Measurements from ENCODE around the gene ACOX1. TPM values are rescaled to one million over a fixed set of nuclear protein-coding genes. Genes with fewer than 3 reads are reported as not detected.

The ACOX1 gene
- total and polyA plus RNA-seq, 4 donors: 14.6 to 48.8 (median 28.8) TPM

DNA sequence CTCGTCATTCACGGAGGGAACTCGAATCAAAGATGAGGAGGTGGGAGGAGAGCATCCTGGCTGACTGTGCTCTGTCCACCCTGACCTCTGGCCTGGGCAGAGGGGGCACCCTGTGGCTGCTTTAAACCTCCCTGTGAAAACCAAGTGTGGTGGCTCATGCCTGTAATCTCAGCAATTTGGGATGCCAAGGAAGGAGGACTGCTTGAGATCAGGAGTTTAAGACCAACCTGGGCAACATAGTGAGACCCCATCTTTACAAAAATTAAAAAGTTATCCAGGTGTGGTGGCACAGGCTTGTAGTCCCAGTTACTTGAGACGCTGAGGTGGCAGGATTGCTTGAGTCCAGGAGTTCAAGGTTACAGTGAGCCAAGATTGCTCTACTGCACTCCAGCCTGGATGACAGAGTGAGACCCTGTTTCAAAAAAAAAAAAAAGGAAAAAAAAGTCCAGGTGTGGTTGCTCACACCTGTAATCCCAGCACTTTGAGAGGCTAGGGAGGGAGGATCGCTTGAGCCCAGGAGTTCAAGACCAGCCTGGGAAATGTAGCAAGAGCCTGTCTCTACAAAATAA is 15.9 kb upstream of the ACOX1 start:
- Histone ChIP-seq H3K27ac (ENCODE audit: low read depth in 1 of 2, low read length in 2 of 2) (no peak overlapping the region), H3K4me1 (ENCODE audit: control insufficient read depth in 1 of 2, insufficient read depth in 2 of 2, low read length in 2 of 2) (no peaks in the 10 kb centered on the region), H3K4me3 (ENCODE audit: low read length in 2 of 2) (no peak overlapping the region), H3K27me3 (ENCODE audit: control insufficient read depth in 1 of 2, insufficient read depth in 2 of 2, low read length in 1 of 2) (no peaks in the 10 kb centered on the region), H3K9me3 (ENCODE audit: control insufficient read depth, low read length) (no peaks in the 10 kb centered on the region), H3K36me3 (ENCODE audit: control insufficient read depth in 1 of 2, insufficient read depth in 2 of 2, low read length in 1 of 2) (no peaks in the 10 kb centered on the region)
- ATAC-seq (ENCODE audit: low FRiP score): no peak
- 92% methylated on average over 5 of the region's 5 CpGs for WGBS, 2 donors
- DNase-seq: peak in 1 of 2 donors; percentile 15
- intact Hi-C loops (cut with DNase I): no loop called here

DNA sequence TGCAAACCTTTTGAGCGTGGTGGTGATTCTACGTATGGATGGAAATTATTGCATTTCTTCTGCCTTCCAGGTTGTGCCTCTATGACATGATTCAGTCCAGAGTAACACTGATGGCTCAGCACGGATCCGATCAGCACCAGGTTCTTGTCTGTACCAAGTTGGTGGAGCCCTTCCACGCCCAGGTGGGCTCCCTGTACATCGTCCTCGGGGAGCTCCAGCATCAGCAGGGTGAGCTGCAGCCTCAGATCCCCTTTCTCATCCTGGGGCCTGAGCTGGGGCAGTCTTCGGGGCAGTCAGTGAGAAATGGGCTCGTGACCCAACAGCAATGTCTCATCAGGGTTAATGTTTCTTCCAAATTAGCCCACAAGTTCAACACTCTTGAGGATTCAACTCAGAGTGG is 12.4 kb upstream of the ACOX1 start:
- H3K36me3 ChIP-seq (ENCODE audit: control insufficient read depth in 1 of 2, insufficient read depth in 2 of 2, low read length in 1 of 2): no peaks in the 10 kb centered on the region
- 95 to 98% methylated on average over 9 of the region's 9 CpGs for WGBS, 2 donors
- intact Hi-C loops (cut with DNase I): no loop called here

DNA sequence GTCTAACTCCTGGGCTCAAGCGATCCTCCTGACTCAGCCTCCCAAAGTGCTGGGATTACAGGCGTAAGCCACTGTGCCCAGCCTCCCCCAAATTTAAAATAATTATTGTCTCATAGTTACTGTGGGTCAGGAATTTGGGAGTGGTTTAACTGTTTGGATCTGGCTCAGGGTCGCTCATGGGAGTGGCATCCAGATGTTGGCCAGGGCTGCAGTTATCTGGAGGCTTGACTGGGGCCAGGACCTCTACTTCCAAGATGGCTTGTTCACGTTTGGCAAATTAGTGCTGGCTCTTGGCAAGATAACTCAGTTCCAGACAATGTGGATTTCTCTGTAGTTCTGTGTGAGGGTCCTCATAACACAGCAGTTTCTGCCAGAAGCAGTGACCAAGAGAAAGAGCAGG is 8.1 kb upstream of the ACOX1 start:
- peak in 1 of 2 donors; percentile 11 for DNase-seq
- Histone ChIP-seq H3K27me3 (ENCODE audit: control insufficient read depth in 1 of 2, insufficient read depth in 2 of 2, low read length in 1 of 2) (no peaks in the 10 kb centered on the region), H3K9me3 (ENCODE audit: control insufficient read depth, low read length) (no peaks in the 10 kb centered on the region), H3K4me3 (ENCODE audit: low read length in 2 of 2) (no peak overlapping the region), H3K36me3 (ENCODE audit: control insufficient read depth in 1 of 2, insufficient read depth in 2 of 2, low read length in 1 of 2) (no peaks in the 10 kb centered on the region), H3K27ac (ENCODE audit: low read depth in 1 of 2, low read length in 2 of 2) (no peak overlapping the region), H3K4me1 (ENCODE audit: control insufficient read depth in 1 of 2, insufficient read depth in 2 of 2, low read length in 2 of 2) (no peaks in the 10 kb centered on the region)
- intact Hi-C loops (cut with DNase I): no loop called here
- ATAC-seq (ENCODE audit: low FRiP score): no peak
- 76% methylated on average over 4 of the region's 4 CpGs for WGBS, 2 donors

More for the DNA sequence above, 12.4 kb upstream of the ACOX1 start:
- Histone ChIP-seq H3K27me3 (ENCODE audit: control insufficient read depth in 1 of 2, insufficient read depth in 2 of 2, low read length in 1 of 2) (no peaks in the 10 kb centered on the region), H3K4me3 (ENCODE audit: low read length in 2 of 2) (no peak overlapping the region), H3K4me1 (ENCODE audit: control insufficient read depth in 1 of 2, insufficient read depth in 2 of 2, low read length in 2 of 2) (no peaks in the 10 kb centered on the region), H3K9me3 (ENCODE audit: control insufficient read depth, low read length) (no peaks in the 10 kb centered on the region), H3K27ac (ENCODE audit: low read depth in 1 of 2, low read length in 2 of 2) (no peak overlapping the region)
- ATAC-seq (ENCODE audit: low FRiP score) (no peak), DNase-seq (peak in 1 of 2 donors; percentile 9)

DNA sequence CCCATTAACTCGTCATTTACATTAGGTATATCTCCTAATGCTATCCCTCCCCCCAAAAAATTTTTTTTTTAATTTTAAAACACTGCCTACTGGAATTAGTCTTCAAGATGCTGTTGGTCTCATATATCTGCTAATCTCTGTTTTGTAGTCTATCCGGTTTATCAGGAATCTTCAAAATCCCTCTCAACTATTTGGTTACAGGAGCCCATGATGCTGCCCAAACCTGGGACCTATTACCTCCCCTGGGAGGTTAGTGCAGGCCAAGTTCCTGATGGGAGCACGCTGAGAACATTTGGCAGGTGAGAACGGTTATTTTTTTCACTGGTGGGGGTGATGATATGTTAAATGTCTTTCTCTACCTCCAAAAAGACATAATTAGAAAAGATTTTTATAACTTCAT is 7.0 kb upstream of the ACOX1 start:
- H3K27me3 ChIP-seq (ENCODE audit: control insufficient read depth in 1 of 2, insufficient read depth in 2 of 2, low read length in 1 of 2): no peaks in the 10 kb centered on the region
- H3K9me3 ChIP-seq (ENCODE audit: control insufficient read depth, low read length): no peaks in the 10 kb centered on the region
- no peaks in the 10 kb centered on the region for H3K36me3 ChIP-seq (ENCODE audit: control insufficient read depth in 1 of 2, insufficient read depth in 2 of 2, low read length in 1 of 2)
- H3K27ac ChIP-seq (ENCODE audit: low read depth in 1 of 2, low read length in 2 of 2): no peak overlapping the region
- ATAC-seq (ENCODE audit: low FRiP score) (no peak), DNase-seq (peak in 1 of 2 donors; percentile 2)
- intact Hi-C loops (cut with DNase I): no loop called here
- H3K4me3 ChIP-seq (ENCODE audit: low read length in 2 of 2): no peak overlapping the region
- no peaks in the 10 kb centered on the region for H3K4me1 ChIP-seq (ENCODE audit: control insufficient read depth in 1 of 2, insufficient read depth in 2 of 2, low read length in 2 of 2)
- WGBS, 2 donors: 91 to 94% methylated on average over 4 of the region's 4 CpGs

DNA sequence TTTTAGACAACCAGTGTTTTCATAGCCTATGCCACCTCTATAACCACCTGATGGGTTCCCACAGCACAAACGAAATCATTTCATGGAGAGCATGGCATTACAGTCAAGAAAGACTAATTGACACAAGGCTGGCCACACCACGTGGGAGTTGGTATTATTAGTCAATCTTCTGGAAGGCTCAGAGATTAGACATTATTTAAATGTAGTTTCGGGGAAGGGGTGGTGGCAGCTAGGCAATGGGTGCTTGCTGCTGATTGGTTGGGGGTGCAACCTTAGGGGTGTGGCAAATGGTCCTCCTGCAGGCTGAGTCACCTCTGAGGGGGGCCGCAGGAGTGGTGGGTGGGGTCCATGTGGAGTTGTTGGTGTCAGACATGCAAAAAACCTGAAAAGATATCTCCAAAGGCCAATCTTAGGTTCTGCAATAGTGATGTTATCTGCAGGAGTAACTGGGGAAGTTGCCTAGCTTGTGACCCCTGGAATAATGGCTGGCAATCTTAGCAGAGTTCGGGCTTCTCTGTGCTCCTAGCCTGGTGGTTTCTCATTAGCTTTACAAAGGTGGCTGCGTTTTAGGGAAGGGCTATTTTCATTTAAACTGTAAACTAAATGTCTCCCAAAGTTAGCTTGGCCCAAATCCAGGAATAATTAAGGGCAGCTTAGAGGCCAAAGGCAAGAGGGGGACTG is 4.7 kb upstream of the ACOX1 start:
- intact Hi-C loops (cut with DNase I): no loop called here
- ATAC-seq (ENCODE audit: low FRiP score) (no peak), DNase-seq (peak in 1 of 2 donors; percentile 62)
- no peaks in the 10 kb centered on the region for H3K9me3 ChIP-seq (ENCODE audit: control insufficient read depth, low read length)
- no peaks in the 10 kb centered on the region for H3K4me1 ChIP-seq (ENCODE audit: control insufficient read depth in 1 of 2, insufficient read depth in 2 of 2, low read length in 2 of 2)
- no peak overlapping the region for H3K27ac ChIP-seq (ENCODE audit: low read depth in 1 of 2, low read length in 2 of 2)
- no peaks in the 10 kb centered on the region for H3K27me3 ChIP-seq (ENCODE audit: control insufficient read depth in 1 of 2, insufficient read depth in 2 of 2, low read length in 1 of 2)
- no peaks in the 10 kb centered on the region for H3K36me3 ChIP-seq (ENCODE audit: control insufficient read depth in 1 of 2, insufficient read depth in 2 of 2, low read length in 1 of 2)
- no peak overlapping the region for H3K4me3 ChIP-seq (ENCODE audit: low read length in 2 of 2)
- WGBS, 2 donors: 57 to 70% methylated on average over 6 of the region's 6 CpGs

DNA sequence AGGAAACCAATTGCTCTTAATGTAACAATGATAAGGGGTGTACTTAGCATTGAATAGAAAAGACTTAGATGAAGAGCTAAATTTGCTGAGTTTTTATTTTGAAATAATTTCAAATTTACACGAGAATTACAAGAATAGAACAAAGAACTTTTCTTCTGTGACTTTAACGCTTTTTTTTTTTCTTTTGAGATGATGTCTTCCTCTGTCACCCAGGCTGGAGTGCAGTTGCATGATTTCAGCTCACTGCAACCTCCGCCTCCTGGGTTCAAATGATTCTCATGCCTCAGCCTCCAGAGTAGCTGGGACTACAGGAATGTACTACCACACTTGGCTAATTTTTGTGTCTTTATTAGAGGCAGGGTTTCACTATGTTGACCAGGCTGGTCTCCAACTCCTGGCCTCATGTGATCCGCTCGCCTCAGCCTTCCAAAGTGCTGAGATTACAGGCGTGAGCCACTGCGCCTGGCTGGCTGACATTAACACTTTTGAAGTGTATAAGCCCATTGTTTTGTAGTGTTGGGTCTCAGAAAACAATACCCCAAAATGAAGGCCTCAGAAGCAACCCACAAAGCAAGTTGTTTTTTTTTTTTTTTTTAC is 2.2 kb upstream of the ACOX1 start:
- Histone ChIP-seq H3K4me3 (ENCODE audit: low read length in 2 of 2) (no peak overlapping the region), H3K9me3 (ENCODE audit: control insufficient read depth, low read length) (no peaks in the 10 kb centered on the region), H3K27ac (ENCODE audit: low read depth in 1 of 2, low read length in 2 of 2) (no peak overlapping the region), H3K36me3 (ENCODE audit: control insufficient read depth in 1 of 2, insufficient read depth in 2 of 2, low read length in 1 of 2) (no peaks in the 10 kb centered on the region), H3K27me3 (ENCODE audit: control insufficient read depth in 1 of 2, insufficient read depth in 2 of 2, low read length in 1 of 2) (no peaks in the 10 kb centered on the region), H3K4me1 (ENCODE audit: control insufficient read depth in 1 of 2, insufficient read depth in 2 of 2, low read length in 2 of 2) (no peaks in the 10 kb centered on the region)
- DNase-seq (peak in 1 of 2 donors; percentile 10), ATAC-seq (ENCODE audit: low FRiP score) (no peak)
- WGBS, 2 donors: 93 to 96% methylated on average over 7 of the region's 7 CpGs
- intact Hi-C loops (cut with DNase I): no loop called here

DNA sequence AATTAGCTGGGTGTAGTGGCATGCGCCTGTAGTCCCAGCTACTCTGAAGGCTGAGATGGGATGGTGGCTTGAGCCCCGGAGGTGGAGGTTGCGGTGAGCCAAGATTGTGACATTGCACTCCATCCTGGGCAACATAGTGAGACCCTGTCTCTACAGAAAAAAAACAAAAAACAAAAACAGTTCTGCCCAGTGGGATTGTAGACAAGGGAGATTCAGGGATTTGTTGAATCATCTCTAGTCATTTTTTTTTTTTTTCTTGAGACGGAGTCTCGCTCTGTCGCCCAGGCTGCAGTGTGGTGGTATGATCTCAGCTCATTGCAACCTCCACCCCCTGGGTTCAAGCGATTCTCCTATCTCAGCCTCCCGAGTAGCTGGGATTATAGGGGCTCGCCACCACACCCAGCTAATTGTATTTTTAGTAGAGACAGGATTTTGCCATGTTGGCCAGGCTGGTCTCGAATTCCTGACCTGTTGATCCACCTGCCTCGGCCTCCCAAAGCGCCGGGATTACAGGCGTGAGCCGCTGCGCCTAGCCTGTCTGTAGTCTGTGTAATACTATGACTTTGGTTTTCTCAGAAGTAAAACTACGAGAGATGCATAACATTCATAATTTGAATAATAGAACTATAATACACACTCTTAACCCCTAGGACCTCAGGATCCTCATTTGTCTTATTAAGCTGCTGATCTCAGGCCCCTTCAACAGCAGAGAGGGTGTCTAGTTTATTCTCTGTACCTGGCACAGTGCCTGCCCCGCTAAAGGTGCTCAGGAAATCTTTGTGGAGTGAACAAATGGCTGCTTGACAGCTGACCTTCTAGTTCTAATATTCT is 1.4 kb upstream of the ACOX1 start:
- H3K36me3 ChIP-seq (ENCODE audit: control insufficient read depth in 1 of 2, insufficient read depth in 2 of 2, low read length in 1 of 2): no peaks in the 10 kb centered on the region
- intact Hi-C loops (cut with DNase I): no loop called here
- WGBS, 2 donors: 85 to 88% methylated on average over 18 of the region's 18 CpGs
- no peaks in the 10 kb centered on the region for H3K9me3 ChIP-seq (ENCODE audit: control insufficient read depth, low read length)
- ATAC-seq (ENCODE audit: low FRiP score) (no peak), DNase-seq (peak in 1 of 2 donors; percentile 27)
- H3K27ac ChIP-seq (ENCODE audit: low read depth in 1 of 2, low read length in 2 of 2): peak overlapping the region; percentile 47 to 87
- H3K27me3 ChIP-seq (ENCODE audit: control insufficient read depth in 1 of 2, insufficient read depth in 2 of 2, low read length in 1 of 2): no peaks in the 10 kb centered on the region
- H3K4me3 ChIP-seq (ENCODE audit: low read length in 2 of 2): peak overlapping the region in 1 of 2 donors; percentile 57
- peaks cover 0 to 2% of the 10 kb centered on the region in 2 donors for H3K4me1 ChIP-seq (ENCODE audit: control insufficient read depth in 1 of 2, insufficient read depth in 2 of 2, low read length in 2 of 2)

DNA sequence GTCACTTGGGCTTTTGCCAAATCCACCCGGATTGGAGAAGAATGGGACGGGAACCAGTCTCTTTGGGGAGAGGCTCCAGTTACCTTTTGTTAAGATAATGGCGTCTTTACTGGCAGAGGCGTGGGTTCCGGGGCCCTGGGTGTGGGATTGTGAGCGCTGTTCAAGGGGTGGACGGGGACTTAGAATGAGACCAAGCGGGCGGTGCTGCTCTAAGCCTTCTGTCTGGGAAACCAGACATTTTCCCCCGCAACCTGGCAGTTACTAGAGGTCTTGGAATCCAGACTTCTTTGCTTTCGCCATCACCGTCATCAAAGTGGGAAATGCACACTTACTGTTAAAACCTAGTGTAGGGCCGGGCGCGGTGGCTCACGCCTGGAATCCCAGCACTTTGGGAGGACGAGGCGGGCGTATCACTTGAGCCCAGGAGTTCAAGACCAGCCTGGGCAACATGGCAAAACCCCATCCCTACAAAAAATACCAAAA is 780 bp upstream of the ACOX1 start:
- Histone ChIP-seq H3K4me3 (ENCODE audit: low read length in 2 of 2) (peak overlapping the region; percentile 23 to 57), H3K9me3 (ENCODE audit: control insufficient read depth, low read length) (no peaks in the 10 kb centered on the region), H3K27me3 (ENCODE audit: control insufficient read depth in 1 of 2, insufficient read depth in 2 of 2, low read length in 1 of 2) (no peaks in the 10 kb centered on the region), H3K36me3 (ENCODE audit: control insufficient read depth in 1 of 2, insufficient read depth in 2 of 2, low read length in 1 of 2) (no peaks in the 10 kb centered on the region), H3K27ac (ENCODE audit: low read depth in 1 of 2, low read length in 2 of 2) (peak overlapping the region; percentile 47 to 87), H3K4me1 (ENCODE audit: control insufficient read depth in 1 of 2, insufficient read depth in 2 of 2, low read length in 2 of 2) (peaks cover 0 to 2% of the 10 kb centered on the region in 2 donors)
- WGBS, 2 donors: 2 to 3% methylated on average over 19 of the region's 19 CpGs
- intact Hi-C loops (cut with DNase I): no loop called here
- DNase-seq: no peak
- ATAC-seq (ENCODE audit: low FRiP score): peak; percentile 66

Measured in aorta (tissue), 5 donors.